KMS-11 (cell line): ENCODE measurements around the gene ARHGAP5.
"Not testable (repeated sequence)": the region's sequence is repeated elsewhere in the genome, so short reads cannot be mapped to it uniquely, and the experiment has no call there.

Experiments used
- H2AFZ ChIP-seq: fragments of 200-600 bp; sonication (generic); 2 replicates; pipeline ENCODE4 v1.6.1; 2016; ENCODE audit warnings: antibody characterized with exemption, mixed run types, low read depth
- H3K27ac ChIP-seq: fragments of 200-600 bp; sonication (generic); 2 replicates; pipeline ENCODE4 v1.6.1; 2016; ENCODE audit warnings: mild to moderate bottlenecking, mixed run types
- H3K27me3 ChIP-seq: fragments of 200-600 bp; sonication (generic); 2 replicates; pipeline ENCODE4 v1.6.1; 2017; ENCODE audit warnings: mild to moderate bottlenecking, low read depth, mixed run types, moderate library complexity; ENCODE audit not compliant: insufficient read depth
- H3K36me3 ChIP-seq: fragments of 200-600 bp; sonication (generic); 2 replicates; pipeline ENCODE4 v1.6.1; 2017; ENCODE audit warnings: mild to moderate bottlenecking, mixed run types; ENCODE audit not compliant: insufficient read depth
- H3K4me1 ChIP-seq: fragments of 200-600 bp; sonication (generic); 2 replicates; pipeline ENCODE4 v1.6.1; 2016; ENCODE audit warnings: mild to moderate bottlenecking, low read depth, mixed run types; ENCODE audit not compliant: poor library complexity, severe bottlenecking
- H3K4me2 ChIP-seq: fragments of 200-600 bp; sonication (generic); 2 replicates; pipeline ENCODE4 v1.7.0; 2016; ENCODE audit warnings: mild to moderate bottlenecking, mixed run types
- H3K4me3 ChIP-seq: fragments of 200-600 bp; sonication (generic); IDR thresholded peaks from 2 replicates; pipeline ENCODE4 v1.6.1; 2017; ENCODE audit warnings: low read depth, low read length, mixed read lengths; ENCODE audit not compliant: insufficient read depth
- H3K79me2 ChIP-seq: fragments of 200-600 bp; sonication (generic); 2 replicates; pipeline ENCODE4 v1.6.1; 2016; ENCODE audit warnings: low read depth, mixed run types; ENCODE audit not compliant: insufficient read depth
- H3K9ac ChIP-seq: fragments of 200-600 bp; sonication (generic); 2 replicates; pipeline ENCODE4 v1.6.1; 2016; ENCODE audit warnings: mild to moderate bottlenecking, mixed run types
- H4K20me1 ChIP-seq: fragments of 200-600 bp; sonication (generic); 2 replicates; pipeline ENCODE4 v1.6.1; 2016; ENCODE audit warnings: mild to moderate bottlenecking, mixed run types; ENCODE audit not compliant: insufficient read depth
- CTCF ChIP-seq: fragments of 200-600 bp; sonication (generic); conservative IDR thresholded peaks from 2 replicates; pipeline ENCODE4 v1.6.1; 2017; ENCODE audit warnings: low read depth, mild to moderate bottlenecking, antibody characterized with exemption, low read length, moderate library complexity, mixed read lengths

Gene ARHGAP5

DNA sequence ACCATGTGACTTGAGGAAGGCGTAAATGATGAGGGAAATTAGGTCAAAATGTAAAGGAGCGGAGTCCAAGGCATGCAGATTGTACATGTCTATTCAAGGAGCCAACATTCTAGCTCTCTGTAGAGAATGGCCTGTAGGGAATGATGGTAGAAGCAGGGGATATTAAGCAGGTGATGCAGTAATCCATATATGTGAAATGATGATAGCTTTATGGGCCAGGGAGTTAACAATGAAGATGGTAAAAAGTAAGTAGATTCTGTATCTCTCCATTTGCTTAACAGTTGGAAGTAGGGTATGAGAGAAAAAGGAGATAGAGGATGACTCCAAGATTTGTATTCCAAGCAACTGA lies 33.4 kb downstream of the ARHGAP5 start:
- no peak overlapping the region for H3K9ac ChIP-seq
- no peaks in the 10 kb centered on the region for H3K79me2 ChIP-seq
- no peak overlapping the region for H2AFZ ChIP-seq
- no peak for TF ChIP-seq CTCF
- H3K27ac ChIP-seq: no peak overlapping the region
- no peak overlapping the region for H3K4me3 ChIP-seq
- H4K20me1 ChIP-seq: no peaks in the 10 kb centered on the region
- no peaks in the 10 kb centered on the region for H3K27me3 ChIP-seq
- H3K36me3 ChIP-seq: no peaks in the 10 kb centered on the region
- no peaks in the 10 kb centered on the region for H3K4me1 ChIP-seq
- no peak overlapping the region for H3K4me2 ChIP-seq

- Histone ChIP-seq H2AFZ (no peak overlapping the region), H3K9ac (no peak overlapping the region), H3K4me2 (no peak overlapping the region), H3K27ac (no peak overlapping the region), H3K4me3 (no peak overlapping the region), H3K27me3 (no peaks in the 10 kb centered on the region), H4K20me1 (no peaks in the 10 kb centered on the region), H3K4me1 (no peaks in the 10 kb centered on the region), H3K79me2 (0 out of 2 replicates have a peak, but pooled peaks cover 9% of the 10 kb centered on the region), H3K36me3 (no peaks in the 10 kb centered on the region)
- TF ChIP-seq CTCF: no peak
Observed at GRCh38 chr14:32121536-32121935, 44.4 kb downstream of the ARHGAP5 start.

- no peak for TF ChIP-seq CTCF
- Histone ChIP-seq H3K4me1 (no peaks in the 10 kb centered on the region), H3K36me3 (no peaks in the 10 kb centered on the region), H3K4me3 (no peak overlapping the region), H3K9ac (no peak overlapping the region), H4K20me1 (no peaks in the 10 kb centered on the region), H3K4me2 (no peak overlapping the region), H3K79me2 (0 out of 2 replicates have a peak, but pooled peaks cover 10% of the 10 kb centered on the region), H2AFZ (no peak overlapping the region), H3K27ac (no peak overlapping the region), H3K27me3 (no peaks in the 10 kb centered on the region)
Observed at GRCh38 chr14:32121948-32122347, 44.8 kb downstream of the ARHGAP5 start.

DNA sequence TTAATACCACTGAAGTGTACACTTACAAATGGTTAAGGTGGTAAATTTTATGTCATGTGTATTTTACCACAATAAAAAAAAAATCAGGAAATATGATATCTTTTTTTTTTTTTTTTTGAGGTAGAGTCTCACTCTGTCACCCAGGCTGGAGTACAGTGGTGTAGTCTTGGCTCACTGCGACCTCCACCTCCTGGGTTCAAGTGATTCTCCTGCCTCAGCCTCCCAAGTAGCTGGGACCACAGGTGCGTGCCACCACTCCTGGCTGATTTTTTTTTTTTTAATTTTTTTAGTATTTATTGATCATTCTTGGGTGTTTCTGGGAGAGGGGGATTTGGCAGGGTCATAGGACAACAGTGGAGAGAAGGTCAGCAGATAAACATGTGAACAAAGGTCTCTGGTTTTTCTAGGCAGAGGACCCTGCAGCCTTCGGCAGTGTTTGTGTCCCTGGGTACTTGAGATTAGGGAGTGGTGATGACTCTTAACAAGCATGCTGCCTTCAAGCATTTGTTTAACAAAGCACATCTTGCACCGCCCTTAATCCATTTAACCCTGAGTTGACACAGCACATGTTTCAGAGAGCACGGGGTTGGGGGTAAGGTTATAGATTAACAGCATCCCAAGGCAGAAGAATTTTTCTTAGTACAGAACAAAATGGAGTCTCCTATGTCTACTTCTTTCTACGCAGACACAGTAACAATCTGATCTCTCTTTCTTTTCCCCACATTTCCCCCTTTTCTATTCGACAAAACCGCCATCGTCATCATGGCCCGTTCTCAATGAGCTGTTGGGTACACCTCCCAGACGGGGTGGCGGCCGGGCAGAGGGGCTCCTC lies 50.0 kb downstream of the ARHGAP5 start:
- H3K36me3 ChIP-seq, H2AFZ ChIP-seq, H3K4me3 ChIP-seq, H3K9ac ChIP-seq, H3K27ac ChIP-seq, H3K4me2 ChIP-seq, H3K79me2 ChIP-seq, H4K20me1 ChIP-seq, H3K4me1 ChIP-seq, H3K27me3 ChIP-seq: not testable (repeated sequence)

DNA sequence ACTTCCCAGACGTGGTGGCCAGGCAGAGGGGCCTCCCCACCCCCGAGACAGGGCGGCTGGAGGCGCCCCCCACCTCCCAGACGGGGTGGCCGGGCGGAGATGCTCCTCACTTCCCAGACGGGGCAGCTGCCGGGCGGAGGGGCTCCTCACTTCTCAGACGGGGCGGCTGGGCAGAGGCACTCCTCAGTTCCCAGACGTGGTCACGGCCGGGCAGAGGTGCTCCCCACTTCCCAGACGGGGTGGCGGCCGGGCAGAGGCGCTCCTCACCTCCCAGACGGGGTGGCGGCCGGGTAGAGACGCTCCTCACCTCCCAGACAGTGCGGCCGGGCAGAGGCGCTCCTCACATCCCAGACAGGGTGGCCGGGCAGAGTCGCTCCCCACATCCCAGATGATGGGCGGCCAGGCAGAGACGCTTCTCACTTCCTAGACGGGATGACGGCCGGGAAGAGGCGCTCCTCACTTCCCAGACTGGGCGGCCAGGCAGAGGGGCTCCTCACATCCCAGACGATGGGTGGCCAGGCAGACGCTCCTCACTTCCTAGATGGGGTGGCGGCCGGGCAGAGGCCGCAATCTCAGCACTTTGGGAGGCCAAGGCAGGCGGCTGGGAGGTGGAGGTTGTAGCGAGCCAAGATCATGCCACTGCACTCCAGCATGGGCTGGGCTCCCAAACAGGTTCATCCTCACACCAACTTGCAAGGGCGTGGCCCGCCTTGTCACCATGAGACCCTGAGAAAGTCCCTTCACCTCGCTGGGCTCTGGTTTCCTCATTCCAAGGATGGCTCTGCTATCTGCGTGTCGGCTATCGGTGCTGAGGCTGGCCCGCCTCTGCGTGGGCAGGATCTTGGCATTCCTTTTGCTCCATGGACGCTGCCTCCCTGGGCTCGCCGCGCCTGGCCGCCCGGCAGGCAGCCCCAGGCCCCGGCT lies 50.9 kb downstream of the ARHGAP5 start:
- not testable (repeated sequence) for H3K4me1 ChIP-seq, H3K79me2 ChIP-seq, H3K9ac ChIP-seq, H3K4me2 ChIP-seq, H3K27ac ChIP-seq, H3K36me3 ChIP-seq, H4K20me1 ChIP-seq, H3K4me3 ChIP-seq, H2AFZ ChIP-seq, H3K27me3 ChIP-seq
